Heart right ventricle (tissue), 16 donors: ENCODE results near the gene ATXN7. TPM values are rescaled to one million over a fixed set of nuclear protein-coding genes. Genes with fewer than 3 reads are reported as not detected.

Experiments
- ATAC-seq, 8 donors: fragments of 200-7000 bp; cut with Tn5 transposase; one replicate each; pipeline ENCODE4 v1.9.1; 2020; ENCODE audit warnings: mild to moderate bottlenecking in 8 of 8, moderate library complexity in 8 of 8, moderate number of reproducible peaks in 1 of 8
- DNase-seq, 2 donors: peaks; one replicate each; pipeline ENCODE4 v3.0.0-alpha.2; 2020
- H3K27ac ChIP-seq, 10 donors: fragments of 200-600 bp; sonication (generic) in 2 of 10; one replicate each; pipeline versions ENCODE4 v1.5.0 to v1.8.0; 2020 to 2022; ENCODE audit warnings: mild to moderate bottlenecking in 3 of 10
- H3K27me3 ChIP-seq, 7 donors: fragments of 200-600 bp; one replicate each; pipeline ENCODE4 v1.8.0; 2021 to 2022; ENCODE audit warnings: mild to moderate bottlenecking in 2 of 7
- H3K36me3 ChIP-seq, 9 donors: fragments of 200-600 bp; sonication (generic) in 1 of 9; one replicate each; pipeline versions ENCODE4 v1.5.0 to v1.8.0; 2020 to 2022; ENCODE audit warnings: mild to moderate bottlenecking in 2 of 9
- H3K4me1 ChIP-seq, 9 donors: fragments of 200-600 bp; sonication (generic) in 1 of 9; one replicate each; pipeline versions ENCODE4 v1.5.0 to v1.8.0; 2020 to 2022; ENCODE audit warnings: mild to moderate bottlenecking in 4 of 9
- H3K4me3 ChIP-seq, 10 donors: fragments of 200-600 bp; sonication (generic) in 2 of 10; one replicate each; pipeline versions ENCODE4 v1.5.0 to v1.8.0; 2020 to 2022; ENCODE audit warnings: mild to moderate bottlenecking in 7 of 10, moderate library complexity in 2 of 10
- H3K9me3 ChIP-seq, 11 donors: fragments of 200-600 bp in 10 of 11; sonication (generic) in 2 of 11; one replicate each; pipeline versions ENCODE4 v1.5.0 to v1.8.0; 2013 to 2022; ENCODE audit warnings: mild to moderate bottlenecking in 2 of 11, control low read depth in 1 of 11, moderate library complexity in 1 of 11
- WGBS, 2 donors: extraction: QIAGEN DNeasy Blood & Tissue Kit; methylation state at CpG; one replicate each; pipeline ENCODE4 v1.1.7; 2013; ENCODE audit warnings: inconsistent platforms in 1 of 2; 5-methylcytosine and 5-hydroxymethylcytosine counted together
- intact Hi-C, 10 donors: fragments of 100-400 bp; cut with DNase I; formaldehyde crosslinking; loops; one replicate each; pipeline versions ENCODE4 v1.11.1 to v1.14.2; 2022
- polyA plus RNA-seq, 2 donors: library from polyadenylated mRNA; stranded (reverse); fragments of 200-250 nt; gene quantifications; one replicate each; pipeline ENCODE4 v1.2.3, GENCODE V29; 2013
- total RNA-seq, 10 donors: library from RNA; stranded (reverse); fragmentation: NEBNext Ultra II Directional in 3 of 10; extraction: Animal tissue kit (Norgen Biotek cat#: 25700) in 3 of 10; gene quantifications; one replicate each; pipeline versions ENCODE4 v1.2.1 to v1.2.4, GENCODE V29; 2021 to 2023
- TF ChIP-seq, protein P1 (sequence below), 9 donors: fragments of 200-600 bp; sonication (generic) in 2 of 9; IDR thresholded peaks; one replicate each; pipeline versions ENCODE4 v1.5.0 to v1.8.0; 2021 to 2022; ENCODE audit warnings: antibody characterized with exemption in 9 of 9, mild to moderate bottlenecking in 5 of 9, moderate library complexity in 1 of 9
- donor health status: Arrhythmogenic right ventricular cardiomyopathy.
- donor health status: ischemic (EF 13 %, LVEDD 7.1; RV severe dilation, severe dysfunction).
- donor health status: healthy with polysubstance abuse.
- donor health status: DM: no; HTN: yes; CAD: no.
- donor health status: DM: no; HTN: no; CAD: no.
- donor health status: ischemic (EF 25% LVEDD 6.9; RV normal size, moderate dysfunction).
- donor health status: ischemic (EF 25% LVEDD 5.7; RV mildly dilated, moderate dysfunction).
- donor health status: healthy.
- donor health status: DM: yes; HTN: yes; CAD: no.
- donor health status: Ischemic cardiomyopathy.
- donor health status: ischemic (EF 35%, LVEDD 5.7; RV mildly dilated, moderate dysfunction).
- donor health status: nonischemic (EF 11% LVEDD 7.7; RV severe dilation, severe dysfunction).
- donor health status: DM: yes; HTN: yes; CAD: no.
- donor health status: PGD.
- donor health status: ischemic (EF 29% LVEDD 5.4; RV normal size, mild dysfunction).
- donor health status: nonischemic (EF 23%, LVEDD 6.1; RV moderate dilation, normal function).

ATXN7 gene
- total and polyA plus RNA-seq, 12 donors = 1.7 to 31.0 (median 19.6) TPM

DNA sequence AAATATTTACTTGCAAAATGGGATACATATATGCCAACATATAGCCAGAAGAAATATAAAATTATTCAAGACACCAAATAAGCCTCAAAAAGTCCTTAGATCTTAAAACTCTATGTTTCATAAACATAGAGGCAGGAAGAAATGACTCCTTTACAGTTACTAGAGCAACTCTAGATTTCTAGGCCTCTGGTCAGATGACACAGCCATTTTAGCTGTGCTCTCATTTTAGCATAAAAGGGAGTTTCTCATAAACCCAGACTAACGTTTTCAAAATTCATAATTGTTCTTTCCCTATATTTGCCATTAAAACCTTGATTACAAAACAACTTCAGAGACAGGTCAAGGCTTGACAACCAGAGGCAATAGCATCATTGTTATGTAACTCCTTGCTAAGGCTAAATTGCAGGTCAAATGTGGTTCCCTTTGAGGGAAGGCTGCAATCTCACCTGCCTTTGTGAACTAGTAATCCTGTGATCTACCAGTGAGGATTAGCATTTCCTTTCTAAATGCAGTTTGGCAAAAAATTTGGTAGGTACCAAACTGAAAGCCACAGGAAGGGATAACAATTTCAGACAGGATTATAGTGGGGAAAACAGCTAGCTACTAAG lies 8.2 kb upstream of the ATXN7 start:
- TF ChIP-seq, protein P1, sequence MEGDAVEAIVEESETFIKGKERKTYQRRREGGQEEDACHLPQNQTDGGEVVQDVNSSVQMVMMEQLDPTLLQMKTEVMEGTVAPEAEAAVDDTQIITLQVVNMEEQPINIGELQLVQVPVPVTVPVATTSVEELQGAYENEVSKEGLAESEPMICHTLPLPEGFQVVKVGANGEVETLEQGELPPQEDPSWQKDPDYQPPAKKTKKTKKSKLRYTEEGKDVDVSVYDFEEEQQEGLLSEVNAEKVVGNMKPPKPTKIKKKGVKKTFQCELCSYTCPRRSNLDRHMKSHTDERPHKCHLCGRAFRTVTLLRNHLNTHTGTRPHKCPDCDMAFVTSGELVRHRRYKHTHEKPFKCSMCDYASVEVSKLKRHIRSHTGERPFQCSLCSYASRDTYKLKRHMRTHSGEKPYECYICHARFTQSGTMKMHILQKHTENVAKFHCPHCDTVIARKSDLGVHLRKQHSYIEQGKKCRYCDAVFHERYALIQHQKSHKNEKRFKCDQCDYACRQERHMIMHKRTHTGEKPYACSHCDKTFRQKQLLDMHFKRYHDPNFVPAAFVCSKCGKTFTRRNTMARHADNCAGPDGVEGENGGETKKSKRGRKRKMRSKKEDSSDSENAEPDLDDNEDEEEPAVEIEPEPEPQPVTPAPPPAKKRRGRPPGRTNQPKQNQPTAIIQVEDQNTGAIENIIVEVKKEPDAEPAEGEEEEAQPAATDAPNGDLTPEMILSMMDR (IDR thresholded peaks at IDR 0.05) = no peak
- 62 to 68% methylated on average over 1 of the region's 1 CpG for WGBS, 2 donors
- Histone ChIP-seq H3K4me1 (peaks cover 0 to 9% (median 0%) of the 10 kb centered on the region in 9 donors), H3K4me3 (no peak overlapping the region), H3K27ac (no peak overlapping the region), H3K27me3 (no peaks in the 10 kb centered on the region), H3K9me3 (no peaks in the 10 kb centered on the region), H3K36me3 (no peaks in the 10 kb centered on the region)
- intact Hi-C loops = no loop called here
- DNase-seq = no peak
- ATAC-seq = no peak

DNA sequence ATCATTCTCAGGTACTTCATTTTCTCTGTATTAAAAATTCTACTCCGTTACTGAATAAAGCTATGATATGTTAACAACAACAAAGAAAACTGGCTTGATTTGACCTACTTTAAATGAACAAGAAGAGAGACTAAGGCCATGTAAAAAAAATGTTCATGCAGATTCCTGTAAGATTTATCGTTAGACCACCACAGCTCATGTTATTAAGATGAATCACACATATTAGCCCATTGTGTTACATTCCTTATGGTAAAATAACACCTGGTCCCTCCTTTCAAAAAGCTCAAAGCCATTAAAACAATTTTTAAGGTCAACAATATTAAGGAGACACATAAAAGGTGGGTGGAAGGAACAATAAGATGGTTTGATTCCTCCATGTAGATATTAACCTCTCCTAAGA lies 6.4 kb upstream of the ATXN7 start:
- Histone ChIP-seq H3K4me1 (peaks cover 0 to 15% (median 4%) of the 10 kb centered on the region in 9 donors), H3K4me3 (no peak overlapping the region), H3K27me3 (no peaks in the 10 kb centered on the region), H3K27ac (no peak overlapping the region), H3K9me3 (no peaks in the 10 kb centered on the region), H3K36me3 (no peaks in the 10 kb centered on the region)
- DNase-seq (no peak), ATAC-seq (no peak)
- 95 to 99% methylated on average over 2 of the region's 2 CpGs for WGBS, 2 donors
- TF ChIP-seq, protein P1 (IDR thresholded peaks at IDR 0.05) = no peak
- intact Hi-C loops = no loop called here

DNA sequence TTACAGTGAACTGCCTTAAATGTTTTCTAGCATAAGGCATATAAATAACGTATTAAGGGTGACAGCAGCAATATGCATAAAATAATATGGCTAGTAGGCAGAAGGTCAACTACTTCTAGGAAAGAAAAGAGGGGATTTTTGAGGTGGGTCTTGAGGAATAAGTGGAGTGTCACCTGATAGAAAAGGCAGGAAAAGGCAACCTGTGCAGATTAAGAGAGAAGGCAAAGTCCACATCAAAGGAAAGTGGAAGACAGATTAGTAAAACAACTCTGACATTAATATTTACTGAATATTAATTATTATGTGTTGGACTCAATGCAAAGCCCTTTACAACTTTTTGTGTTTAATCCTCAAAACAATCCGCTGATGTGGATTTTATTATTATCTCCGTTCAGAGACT lies 2.9 kb upstream of the ATXN7 start:
- Histone ChIP-seq H3K36me3 (no peaks in the 10 kb centered on the region), H3K4me1 (peaks cover 0 to 23% (median 19%) of the 10 kb centered on the region in 9 donors), H3K27ac (no peak overlapping the region), H3K27me3 (no peaks in the 10 kb centered on the region), H3K9me3 (no peaks in the 10 kb centered on the region), H3K4me3 (no peak overlapping the region)
- DNase-seq (no peak), ATAC-seq (no peak)
- TF ChIP-seq, protein P1 (IDR thresholded peaks at IDR 0.05) = no peak
- intact Hi-C loops = loop anchor here in 6 of 10 donors (5.0 to 10.0 kb wide), 4 partner anchors 47 to 134 kb away; partner anchors contain the start of gene SCAANT1 (in 2 of the 6)
- WGBS, 2 donors = 92 to 93% methylated on average over 3 of the region's 3 CpGs

DNA sequence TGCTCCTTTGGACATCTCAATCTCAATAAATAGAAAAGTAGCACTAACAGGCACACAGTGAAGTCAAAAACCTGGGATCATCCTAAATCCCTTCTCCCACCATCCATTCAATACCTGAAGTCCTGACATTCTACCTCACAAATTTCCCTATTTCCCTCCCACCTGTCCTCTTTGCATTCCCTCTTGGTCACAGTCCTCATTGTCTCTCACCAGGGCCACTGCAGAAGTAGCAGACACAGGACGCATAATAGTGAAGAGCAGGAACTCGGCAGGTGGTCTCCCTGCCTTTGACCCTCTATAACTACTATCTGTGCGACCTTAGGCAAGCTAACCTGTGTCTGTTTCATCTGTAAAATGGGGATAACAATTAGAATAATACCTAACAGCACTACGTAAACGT lies 2.4 kb upstream of the ATXN7 start:
- DNase-seq (no peak), ATAC-seq (no peak)
- Histone ChIP-seq H3K4me1 (peaks cover 0 to 23% (median 19%) of the 10 kb centered on the region in 9 donors), H3K27ac (no peak overlapping the region), H3K9me3 (no peaks in the 10 kb centered on the region), H3K27me3 (no peaks in the 10 kb centered on the region), H3K4me3 (no peak overlapping the region), H3K36me3 (peaks cover 0 to 4% (median 0%) of the 10 kb centered on the region in 9 donors)
- intact Hi-C loops = loop anchor here in 6 of 10 donors (5.0 to 10.0 kb wide), 4 partner anchors 46 to 133 kb away; partner anchors contain the start of gene SCAANT1 (in 2 of the 6)
- TF ChIP-seq, protein P1 (IDR thresholded peaks at IDR 0.05) = no peak
- WGBS, 2 donors = 87% methylated on average over 5 of the region's 5 CpGs
